Activated naive CD4-positive, alpha-beta T cell treated with anti-CD3 and anti-CD28 coated beads, Interleukin-2, amount 10 ng/mL, durations not matched to agents 7 days and 5 days (primary cell): ENCODE measurements around the gene STEAP1B.
A peak's percentile ranks its signal among the peaks of the same experiment; 100 is the strongest.

Experiments used
- CTCF ChIA-PET: fragments of 350-600 bp; sonication (Branson Sonifier 250); formaldehyde crosslinking; loops from one replicate; lab custom pipeline; 2021; ENCODE audit warnings: antibody characterized with exemption; lab: Charles Lee
- DNase-seq: peaks from one replicate; pipeline ENCODE4 v3.0.0-alpha.2; 2020
- H3K27ac Mint-ChIP-seq: one replicate; pipeline ENCODE4 v1.8.0; 2021; ENCODE audit warnings: mild to moderate bottlenecking, moderate library complexity, mixed read lengths
- H3K27me3 Mint-ChIP-seq: one replicate; pipeline ENCODE4 v1.8.0; 2021; ENCODE audit warnings: mild to moderate bottlenecking, mixed read lengths
- H3K36me3 Mint-ChIP-seq: one replicate; pipeline ENCODE4 v1.8.0; 2021; ENCODE audit warnings: mixed read lengths
- H3K4me1 Mint-ChIP-seq: one replicate; pipeline ENCODE4 v1.8.0; 2021; ENCODE audit warnings: mixed read lengths
- H3K4me3 Mint-ChIP-seq: one replicate; pipeline ENCODE4 v1.8.0; 2021; ENCODE audit warnings: mild to moderate bottlenecking, moderate library complexity, mixed read lengths
- H3K9me3 Mint-ChIP-seq: one replicate; pipeline ENCODE4 v1.8.0; 2021; ENCODE audit warnings: mixed read lengths

Gene STEAP1B

DNA sequence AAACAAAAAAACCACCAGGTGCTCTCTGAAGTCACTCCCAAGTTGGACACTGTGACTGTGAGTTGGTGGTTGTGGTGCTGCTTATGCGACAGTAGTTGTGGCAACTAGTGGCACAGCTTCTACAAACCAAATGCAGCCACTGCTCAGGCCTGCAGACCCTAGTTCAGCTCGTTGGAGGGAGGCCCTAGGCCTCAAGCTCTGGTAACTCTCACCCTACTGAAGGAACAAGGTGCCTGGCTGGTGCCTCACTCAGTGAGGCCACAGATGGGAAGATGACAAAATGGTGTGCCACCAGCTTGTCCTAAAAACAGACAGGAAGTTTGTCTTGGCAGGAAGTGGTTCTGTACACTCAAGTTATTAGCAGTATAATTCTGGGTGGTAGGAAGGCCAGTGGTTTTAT, 97.7 kb downstream of the STEAP1B start:
- CTCF ChIA-PET = interaction anchor here (0.6 kb wide), 1 partner anchor 94 kb away, joined by 3 read pairs; no protein-coding TSS in a partner anchor
- no peak for DNase-seq
- H3K27me3 Mint-ChIP-seq = peaks cover 12% of the 10 kb centered on the region
- peak overlapping the region; percentile 35 for H3K27ac Mint-ChIP-seq
- H3K36me3 Mint-ChIP-seq = no peaks in the 10 kb centered on the region
- peaks cover 3% of the 10 kb centered on the region for H3K9me3 Mint-ChIP-seq
- H3K4me1 Mint-ChIP-seq = peaks cover 19% of the 10 kb centered on the region
- no peak overlapping the region for H3K4me3 Mint-ChIP-seq

DNA sequence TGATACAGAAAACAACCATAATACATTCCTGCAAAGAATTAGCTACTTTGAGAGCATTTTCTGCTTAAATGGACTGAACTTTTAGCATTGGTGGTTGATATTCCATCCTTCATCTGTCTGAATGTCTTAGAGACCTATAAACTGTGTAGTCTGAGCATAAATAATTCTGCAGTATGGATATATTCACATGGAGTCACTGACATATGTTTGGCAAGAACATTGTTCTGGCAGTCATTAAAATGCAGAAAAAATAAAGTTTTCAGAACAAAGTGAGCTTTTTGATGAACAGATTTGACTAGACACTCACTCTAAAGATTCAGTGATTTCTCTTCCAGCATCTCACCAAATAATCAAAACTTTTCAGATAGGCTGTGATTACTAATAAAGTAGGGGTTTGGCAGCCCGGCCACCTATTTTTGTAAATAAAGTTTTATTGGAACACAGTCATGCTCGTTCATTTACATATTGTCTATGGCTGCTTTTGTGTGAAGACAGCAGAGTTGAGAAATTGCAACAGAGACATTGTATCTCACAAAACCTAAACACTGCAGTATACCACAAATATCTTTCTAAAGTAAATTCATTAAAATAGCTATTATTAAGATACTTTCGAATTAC, 98.9 kb downstream of the STEAP1B start:
- CTCF ChIA-PET = no interaction called here
- no peaks in the 10 kb centered on the region for H3K36me3 Mint-ChIP-seq
- H3K9me3 Mint-ChIP-seq = peaks cover 3% of the 10 kb centered on the region
- DNase-seq = no peak
- H3K4me3 Mint-ChIP-seq = no peak overlapping the region
- no peak overlapping the region for H3K27ac Mint-ChIP-seq
- peaks cover 11% of the 10 kb centered on the region for H3K27me3 Mint-ChIP-seq
- peaks cover 19% of the 10 kb centered on the region for H3K4me1 Mint-ChIP-seq

DNA sequence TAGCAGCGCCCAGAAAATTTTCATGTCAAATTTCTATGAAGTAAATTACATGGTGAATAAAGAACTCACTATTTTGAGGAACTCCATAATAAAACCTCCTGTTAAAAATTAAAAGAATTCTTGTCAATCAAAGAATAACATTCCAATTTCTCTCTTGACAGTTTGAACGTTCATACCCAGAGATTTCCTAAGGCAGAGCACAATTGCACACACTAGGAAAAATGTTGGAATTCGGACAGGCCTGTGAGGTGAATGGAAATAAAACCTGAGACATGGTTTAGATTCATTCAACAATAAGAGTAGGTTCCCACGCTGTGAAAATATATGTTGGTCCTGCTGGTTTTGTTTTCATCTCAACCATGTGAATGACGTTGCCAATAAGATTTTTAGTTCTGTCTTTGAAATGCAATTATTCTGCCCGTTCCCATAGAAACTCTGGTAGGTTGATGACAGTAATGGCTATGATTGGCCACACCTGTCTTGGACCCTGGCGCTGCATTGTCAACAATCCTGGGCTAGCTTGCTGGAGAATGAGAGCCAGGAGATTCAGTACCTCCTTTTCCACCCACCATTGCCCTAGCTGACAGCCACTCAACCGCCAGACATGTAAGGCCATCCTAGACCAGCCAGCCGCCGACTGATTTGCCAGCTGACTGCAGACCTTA, 99.7 kb downstream of the STEAP1B start:
- CTCF ChIA-PET = no interaction called here
- H3K4me3 Mint-ChIP-seq = no peak overlapping the region
- H3K36me3 Mint-ChIP-seq = no peaks in the 10 kb centered on the region
- DNase-seq = no peak
- H3K9me3 Mint-ChIP-seq = peaks cover 3% of the 10 kb centered on the region
- H3K27me3 Mint-ChIP-seq = peaks cover 11% of the 10 kb centered on the region
- no peak overlapping the region for H3K27ac Mint-ChIP-seq
- H3K4me1 Mint-ChIP-seq = peaks cover 19% of the 10 kb centered on the region

GRCh38 chr7:22399546-22399945, 100.4 kb downstream of the STEAP1B start:
- H3K9me3 Mint-ChIP-seq = peaks cover 3% of the 10 kb centered on the region
- peaks cover 19% of the 10 kb centered on the region for H3K4me1 Mint-ChIP-seq
- H3K27me3 Mint-ChIP-seq = peaks cover 11% of the 10 kb centered on the region
- H3K4me3 Mint-ChIP-seq = no peak overlapping the region
- DNase-seq = no peak
- no peaks in the 10 kb centered on the region for H3K36me3 Mint-ChIP-seq
- CTCF ChIA-PET = interaction anchor here (1.3 kb wide), 1 partner anchor 54 kb away, joined by 4 read pairs; no protein-coding TSS in a partner anchor
- no peak overlapping the region for H3K27ac Mint-ChIP-seq

DNA sequence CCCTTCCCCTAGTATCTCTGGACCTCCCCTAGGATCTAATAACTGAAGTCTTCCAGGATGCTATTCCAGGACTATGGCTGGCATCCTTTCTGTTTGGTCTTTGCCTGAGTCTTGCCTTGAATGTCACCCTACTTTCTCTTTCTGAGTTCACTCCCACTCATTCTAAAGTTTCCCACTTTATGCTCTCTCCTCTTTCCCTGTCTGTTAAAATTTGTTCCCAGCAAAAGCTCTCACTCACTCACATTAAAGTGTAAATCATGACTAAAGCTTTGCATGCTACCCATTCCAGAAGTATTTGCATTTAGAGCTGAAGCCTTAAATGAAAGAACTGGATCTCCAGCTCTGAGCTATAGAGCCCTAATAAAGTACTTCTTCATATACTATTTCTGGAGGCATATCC, 100.9 kb downstream of the STEAP1B start:
- Mint-ChIP-seq H3K36me3 (no peaks in the 10 kb centered on the region), H3K4me3 (no peak overlapping the region), H3K4me1 (peaks cover 19% of the 10 kb centered on the region), H3K27me3 (peaks cover 11% of the 10 kb centered on the region), H3K9me3 (peaks cover 3% of the 10 kb centered on the region), H3K27ac (no peak overlapping the region)
- CTCF ChIA-PET = interaction anchor here (1.3 kb wide), 1 partner anchor 54 kb away, joined by 4 read pairs; no protein-coding TSS in a partner anchor
- no peak for DNase-seq

DNA sequence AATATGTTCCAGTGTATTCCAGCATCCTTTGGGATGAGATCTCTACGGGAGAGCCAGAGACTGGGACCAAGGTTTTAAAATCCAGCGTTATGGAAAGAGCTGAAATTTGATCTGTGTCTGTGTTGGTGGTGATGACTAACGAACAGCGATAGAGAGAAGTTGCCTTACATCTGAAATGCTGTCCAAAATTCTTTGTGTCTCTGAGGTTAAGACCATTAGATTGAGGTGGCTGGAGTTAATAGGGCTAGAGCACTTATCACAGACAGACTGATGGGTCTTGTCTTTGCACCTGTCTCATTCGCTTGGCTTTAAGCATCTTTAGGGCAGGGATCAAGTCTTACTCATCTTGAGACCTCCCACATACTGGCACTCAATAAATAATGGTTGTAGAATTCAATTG, 102.0 kb downstream of the STEAP1B start:
- CTCF ChIA-PET = no interaction called here
- Mint-ChIP-seq H3K27ac (no peak overlapping the region), H3K4me1 (peaks cover 12% of the 10 kb centered on the region), H3K9me3 (peaks cover 3% of the 10 kb centered on the region), H3K4me3 (no peak overlapping the region), H3K27me3 (peaks cover 18% of the 10 kb centered on the region), H3K36me3 (no peaks in the 10 kb centered on the region)
- no peak for DNase-seq

GRCh38 chr7:22395222-22395621, 104.8 kb downstream of the STEAP1B start:
- no peak for DNase-seq
- peaks cover 15% of the 10 kb centered on the region for H3K27me3 Mint-ChIP-seq
- H3K4me1 Mint-ChIP-seq = no peaks in the 10 kb centered on the region
- no peaks in the 10 kb centered on the region for H3K36me3 Mint-ChIP-seq
- CTCF ChIA-PET = no interaction called here
- no peak overlapping the region for H3K27ac Mint-ChIP-seq
- no peaks in the 10 kb centered on the region for H3K9me3 Mint-ChIP-seq
- H3K4me3 Mint-ChIP-seq = no peak overlapping the region

GRCh38 chr7:22394739-22395138, 105.2 kb downstream of the STEAP1B start:
- no peak overlapping the region for H3K27ac Mint-ChIP-seq
- DNase-seq = no peak
- no peaks in the 10 kb centered on the region for H3K36me3 Mint-ChIP-seq
- no peaks in the 10 kb centered on the region for H3K9me3 Mint-ChIP-seq
- H3K4me3 Mint-ChIP-seq = no peak overlapping the region
- CTCF ChIA-PET = no interaction called here
- no peaks in the 10 kb centered on the region for H3K4me1 Mint-ChIP-seq
- peaks cover 15% of the 10 kb centered on the region for H3K27me3 Mint-ChIP-seq

DNA sequence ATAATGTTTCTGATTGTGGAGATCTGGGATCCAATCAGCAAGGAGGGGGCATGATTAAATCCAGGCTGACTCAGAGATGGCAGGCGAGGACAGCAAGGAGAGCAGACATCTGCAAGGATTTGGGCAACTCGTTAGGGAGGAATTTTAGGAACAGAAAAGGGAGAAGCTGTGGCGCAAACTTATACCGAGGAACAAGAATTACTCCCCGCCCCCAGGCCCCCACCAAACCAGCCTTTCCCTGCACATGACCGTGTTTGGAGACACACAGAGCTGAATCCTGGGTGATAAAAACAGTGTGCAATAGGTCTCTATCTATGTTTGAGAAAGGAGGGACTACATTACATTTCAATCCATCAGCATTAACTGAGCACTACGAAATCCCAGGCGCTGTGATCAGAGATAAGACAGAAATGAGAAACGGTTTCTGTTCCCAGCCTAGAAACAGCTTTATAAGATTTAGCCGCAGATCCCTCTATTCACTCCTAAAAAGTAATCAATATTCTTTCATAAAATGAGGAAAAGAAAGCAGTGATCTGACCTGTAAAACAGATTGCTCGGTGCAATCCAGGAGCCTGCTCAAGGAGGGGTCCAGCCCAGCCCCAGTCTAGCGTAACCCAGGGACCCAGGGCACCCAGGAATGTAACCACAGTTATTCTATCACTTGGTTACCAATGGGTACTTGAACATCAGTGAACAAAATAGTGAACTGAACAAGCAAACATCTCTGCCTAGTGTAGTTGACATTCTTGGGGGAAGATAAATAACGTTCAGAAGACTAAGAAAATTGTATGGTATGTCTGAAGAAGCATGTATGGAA, 105.9 kb downstream of the STEAP1B start:
- no peaks in the 10 kb centered on the region for H3K9me3 Mint-ChIP-seq
- no peak for DNase-seq
- H3K4me3 Mint-ChIP-seq = no peak overlapping the region
- peaks cover 15% of the 10 kb centered on the region for H3K27me3 Mint-ChIP-seq
- H3K36me3 Mint-ChIP-seq = no peaks in the 10 kb centered on the region
- CTCF ChIA-PET = no interaction called here
- H3K4me1 Mint-ChIP-seq = no peaks in the 10 kb centered on the region
- H3K27ac Mint-ChIP-seq = no peak overlapping the region

DNA sequence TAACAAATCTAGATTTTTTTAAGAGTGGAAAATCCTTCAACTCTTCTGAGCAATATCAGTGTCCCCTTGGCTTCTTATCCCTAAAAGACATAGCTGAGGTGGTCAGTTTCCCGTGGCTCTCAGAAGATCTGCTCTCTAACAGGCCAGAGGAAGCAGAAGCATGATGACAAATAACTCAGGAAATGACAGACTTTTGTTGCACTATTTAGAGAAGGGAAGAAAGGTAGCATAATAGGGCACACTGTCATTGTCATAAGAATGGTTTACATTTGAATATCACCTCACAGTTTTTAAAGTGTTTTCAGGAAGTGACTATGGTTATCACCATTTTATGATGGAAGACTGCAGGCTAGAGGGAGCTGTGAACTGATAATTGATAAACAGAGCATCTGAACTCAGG, 109.5 kb downstream of the STEAP1B start:
- CTCF ChIA-PET = no interaction called here
- no peak overlapping the region for H3K27ac Mint-ChIP-seq
- DNase-seq = no peak
- no peaks in the 10 kb centered on the region for H3K9me3 Mint-ChIP-seq
- H3K4me1 Mint-ChIP-seq = no peaks in the 10 kb centered on the region
- H3K27me3 Mint-ChIP-seq = peaks cover 7% of the 10 kb centered on the region
- H3K4me3 Mint-ChIP-seq = no peak overlapping the region
- H3K36me3 Mint-ChIP-seq = no peaks in the 10 kb centered on the region

- peaks cover 7% of the 10 kb centered on the region for H3K27me3 Mint-ChIP-seq
- no peaks in the 10 kb centered on the region for H3K36me3 Mint-ChIP-seq
- no peak for DNase-seq
- CTCF ChIA-PET = no interaction called here
- no peaks in the 10 kb centered on the region for H3K4me1 Mint-ChIP-seq
- no peaks in the 10 kb centered on the region for H3K9me3 Mint-ChIP-seq
- no peak overlapping the region for H3K4me3 Mint-ChIP-seq
- H3K27ac Mint-ChIP-seq = no peak overlapping the region
These were observed 110.1 kb downstream of the STEAP1B start for GRCh38 chr7:22389892-22390291.

GRCh38 chr7:22387583-22387982, 112.4 kb downstream of the STEAP1B start:
- H3K36me3 Mint-ChIP-seq = no peaks in the 10 kb centered on the region
- no peaks in the 10 kb centered on the region for H3K4me1 Mint-ChIP-seq
- no peaks in the 10 kb centered on the region for H3K27me3 Mint-ChIP-seq
- H3K27ac Mint-ChIP-seq = no peak overlapping the region
- no peaks in the 10 kb centered on the region for H3K9me3 Mint-ChIP-seq
- DNase-seq = no peak
- no peak overlapping the region for H3K4me3 Mint-ChIP-seq
- CTCF ChIA-PET = interaction anchor here (0.6 kb wide), 1 partner anchor 260 kb away, joined by 3 read pairs; no protein-coding TSS in a partner anchor

- CTCF ChIA-PET = no interaction called here
- Mint-ChIP-seq H3K9me3 (no peaks in the 10 kb centered on the region), H3K27me3 (no peaks in the 10 kb centered on the region), H3K36me3 (no peaks in the 10 kb centered on the region), H3K4me3 (no peak overlapping the region), H3K27ac (no peak overlapping the region), H3K4me1 (no peaks in the 10 kb centered on the region)
- DNase-seq = no peak
These were observed 113.1 kb downstream of the STEAP1B start for GRCh38 chr7:22386865-22387264.

DNA sequence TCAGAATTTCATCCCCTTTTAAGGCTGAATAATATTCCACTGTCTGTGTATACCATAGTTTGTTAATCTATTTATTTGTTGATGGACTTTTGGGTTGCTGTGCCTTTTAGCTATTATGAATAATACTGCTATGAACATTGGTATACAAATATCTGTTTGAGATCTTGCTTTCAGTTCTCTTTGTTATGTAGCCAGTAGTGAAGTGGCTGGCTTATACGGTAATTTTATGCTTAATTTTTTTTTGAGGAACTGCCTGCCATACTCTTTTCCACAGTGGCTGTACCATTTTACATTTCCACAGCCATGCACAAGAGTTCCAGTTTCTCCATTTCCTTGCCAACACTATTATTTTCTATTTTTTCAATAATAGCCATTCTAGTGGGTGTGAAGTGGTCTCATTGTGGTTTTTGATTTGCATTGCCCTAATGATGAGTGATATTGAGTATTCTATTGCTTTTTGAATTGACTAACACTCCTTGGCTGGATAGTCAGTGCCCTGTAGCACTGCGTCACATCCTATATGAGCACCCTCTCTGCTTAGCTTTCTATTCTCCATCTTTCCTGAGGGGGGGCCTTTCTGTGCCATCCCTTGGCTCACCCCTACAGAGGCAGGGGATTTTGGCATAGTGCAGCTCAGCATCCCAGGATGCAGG, 113.7 kb downstream of the STEAP1B start:
- DNase-seq = no peak
- H3K9me3 Mint-ChIP-seq = no peaks in the 10 kb centered on the region
- no peak overlapping the region for H3K4me3 Mint-ChIP-seq
- no peak overlapping the region for H3K27ac Mint-ChIP-seq
- H3K4me1 Mint-ChIP-seq = no peaks in the 10 kb centered on the region
- no peaks in the 10 kb centered on the region for H3K36me3 Mint-ChIP-seq
- CTCF ChIA-PET = interaction anchor here (0.6 kb wide), 1 partner anchor 830 kb away, joined by 3 read pairs; no protein-coding TSS in a partner anchor
- H3K27me3 Mint-ChIP-seq = no peaks in the 10 kb centered on the region
